OCI-LY7 (cell line): ENCODE measurements around the gene APPL2.

Experiments used
- CTCF ChIP-seq: fragments of 200-600 bp; sonication (generic); conservative IDR thresholded peaks from 2 replicates; pipeline ENCODE4 v1.5.1; 2014; ENCODE audit warnings: mild to moderate bottlenecking, antibody characterized with exemption, low read length, moderate library complexity, mixed read lengths
- EZH2phosphoT487 ChIP-seq: fragments of 200-600 bp; sonication (generic); IDR thresholded peaks from 2 replicates; pipeline ENCODE4 v1.6.1; 2018; ENCODE audit warnings: low read depth, borderline replicate concordance, mild to moderate bottlenecking, mixed run types, antibody characterized with exemption, low read length, moderate library complexity, mixed read lengths

GRCh38 chr12:105212438-105212837 is 23.5 kb downstream of the APPL2 start:
- TF ChIP-seq CTCF (no peak), EZH2phosphoT487 (no peak)
